ENCODE measurements around the gene TMEM150B. TPM values are rescaled to one million over a fixed set of nuclear protein-coding genes. Genes with fewer than 3 reads are reported as not detected.

The TMEM150B gene
- total and polyA plus RNA-seq, 10 donors, result 1.7 to 34.1 (median 7.8) TPM

DNA sequence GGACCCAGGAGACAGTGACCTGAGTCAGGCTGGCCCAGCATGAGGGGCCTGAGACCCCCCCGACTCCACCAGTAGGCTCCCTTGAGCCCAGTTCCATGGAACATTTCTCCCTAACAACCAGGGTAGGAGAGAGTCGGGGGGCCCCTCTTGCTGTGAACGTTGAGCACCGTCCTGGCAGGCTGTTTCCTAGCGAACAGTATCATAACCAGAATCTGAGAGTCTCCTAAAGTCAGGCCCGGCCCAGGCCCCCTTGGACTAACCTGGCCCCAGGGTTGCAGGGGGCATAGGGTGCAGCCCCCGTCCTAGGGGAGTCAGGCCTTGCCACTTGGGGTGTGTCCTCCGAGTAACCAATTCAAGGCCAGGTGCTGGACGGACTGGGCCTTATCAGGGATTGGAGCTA is 13.7 kb downstream of the TMEM150B start:
- WGBS, 5 donors, result 73 to 90% (median 83%) methylated on average over 2 to 9 of the region's 9 CpGs

DNA sequence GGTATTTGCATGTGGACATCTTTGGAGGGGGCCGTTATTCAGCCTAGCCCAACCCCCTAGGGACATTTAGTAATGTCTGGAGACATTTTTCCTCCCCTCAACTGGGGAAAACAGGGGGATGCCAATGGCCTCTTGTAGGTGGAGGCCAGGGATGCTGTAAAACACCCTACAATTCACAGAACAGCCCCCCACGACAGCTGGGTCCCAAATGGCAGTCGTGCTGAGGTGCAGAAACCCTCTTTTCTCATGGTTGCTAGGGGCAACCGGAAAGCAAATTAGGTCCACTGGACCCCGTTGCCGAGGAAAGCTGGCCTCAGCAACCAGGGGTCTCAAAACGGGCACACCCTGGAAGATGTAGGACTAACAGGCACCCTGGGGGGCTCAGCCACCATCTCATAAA is 14.6 kb downstream of the TMEM150B start:
- intact Hi-C loops (cut with DNase I; ENCODE audit: low total_unique reads), result no loop called here
- no peak for DNase-seq
- H3K36me3 ChIP-seq, result peaks cover 0 to 16% (median 0%) of the 10 kb centered on the region in 6 donors
- WGBS, 5 donors, result 71 to 89% (median 81%) methylated on average over 7 of the region's 7 CpGs
- H3K27me3 ChIP-seq (replicated peaks in 1 of 7), result no peaks in the 10 kb centered on the region
- H3K4me1 ChIP-seq, result no peaks in the 10 kb centered on the region
- peaks cover 0 to 6% (median 0%) of the 10 kb centered on the region in 8 donors for H3K9me3 ChIP-seq
- TF ChIP-seq POLR2AphosphoS5 (IDR thresholded peaks at IDR 0.05) (no peak), POLR2A (IDR thresholded peaks at IDR 0.05) (no peak)
- TF ChIP-seq, protein P1, sequence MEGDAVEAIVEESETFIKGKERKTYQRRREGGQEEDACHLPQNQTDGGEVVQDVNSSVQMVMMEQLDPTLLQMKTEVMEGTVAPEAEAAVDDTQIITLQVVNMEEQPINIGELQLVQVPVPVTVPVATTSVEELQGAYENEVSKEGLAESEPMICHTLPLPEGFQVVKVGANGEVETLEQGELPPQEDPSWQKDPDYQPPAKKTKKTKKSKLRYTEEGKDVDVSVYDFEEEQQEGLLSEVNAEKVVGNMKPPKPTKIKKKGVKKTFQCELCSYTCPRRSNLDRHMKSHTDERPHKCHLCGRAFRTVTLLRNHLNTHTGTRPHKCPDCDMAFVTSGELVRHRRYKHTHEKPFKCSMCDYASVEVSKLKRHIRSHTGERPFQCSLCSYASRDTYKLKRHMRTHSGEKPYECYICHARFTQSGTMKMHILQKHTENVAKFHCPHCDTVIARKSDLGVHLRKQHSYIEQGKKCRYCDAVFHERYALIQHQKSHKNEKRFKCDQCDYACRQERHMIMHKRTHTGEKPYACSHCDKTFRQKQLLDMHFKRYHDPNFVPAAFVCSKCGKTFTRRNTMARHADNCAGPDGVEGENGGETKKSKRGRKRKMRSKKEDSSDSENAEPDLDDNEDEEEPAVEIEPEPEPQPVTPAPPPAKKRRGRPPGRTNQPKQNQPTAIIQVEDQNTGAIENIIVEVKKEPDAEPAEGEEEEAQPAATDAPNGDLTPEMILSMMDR (IDR thresholded peaks at IDR 0.05 in 8 of 11, conservative IDR thresholded peaks at IDR 0.05 in 3 of 11), result no peak
- H3K27ac ChIP-seq, result no peak overlapping the region
- no peak overlapping the region for H3K4me3 ChIP-seq

More for the DNA sequence above, 13.7 kb downstream of the TMEM150B start:
- no peak for TF ChIP-seq POLR2A (IDR thresholded peaks at IDR 0.05)
- no peak for TF ChIP-seq POLR2AphosphoS5 (IDR thresholded peaks at IDR 0.05)
- TF ChIP-seq, protein P1 (IDR thresholded peaks at IDR 0.05 in 8 of 11, conservative IDR thresholded peaks at IDR 0.05 in 3 of 11), result no peak
- Histone ChIP-seq H3K36me3 (peaks cover 0 to 12% (median 0%) of the 10 kb centered on the region in 6 donors), H3K4me3 (no peak overlapping the region), H3K27me3 (replicated peaks in 1 of 7) (no peaks in the 10 kb centered on the region), H3K9me3 (peaks cover 0 to 6% (median 0%) of the 10 kb centered on the region in 8 donors), H3K4me1 (no peaks in the 10 kb centered on the region), H3K27ac (no peak overlapping the region)
- intact Hi-C loops (cut with DNase I; ENCODE audit: low total_unique reads), result no loop called here
- DNase-seq, result no peak

DNA sequence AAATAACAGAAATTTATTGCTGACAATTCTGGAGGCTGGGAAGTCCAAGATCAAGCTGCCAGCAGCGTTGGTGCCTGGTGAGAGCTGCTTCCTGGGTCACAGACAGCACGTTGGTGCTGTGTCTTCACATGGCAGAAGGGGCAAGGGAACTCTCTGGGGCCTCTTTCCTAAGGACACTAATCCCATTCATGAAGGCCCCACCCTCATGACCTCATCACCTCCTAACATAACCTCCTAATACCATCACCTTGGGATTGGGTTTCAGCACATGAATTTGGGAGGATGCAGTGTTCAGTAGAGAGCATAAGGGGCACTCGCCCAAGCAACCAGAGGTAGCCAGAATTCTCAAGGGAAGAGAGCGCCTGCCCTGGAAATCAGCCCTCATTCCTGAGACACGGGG is 15.7 kb downstream of the TMEM150B start:
- Histone ChIP-seq H3K27me3 (replicated peaks in 1 of 7) (no peaks in the 10 kb centered on the region), H3K36me3 (peaks cover 0 to 16% (median 0%) of the 10 kb centered on the region in 6 donors), H3K9me3 (peaks cover 0 to 6% (median 0%) of the 10 kb centered on the region in 8 donors), H3K27ac (no peak overlapping the region), H3K4me1 (no peaks in the 10 kb centered on the region), H3K4me3 (no peak overlapping the region)
- 80 to 99% (median 87%) methylated on average over 5 of the region's 5 CpGs for WGBS, 5 donors
- intact Hi-C loops (cut with DNase I; ENCODE audit: low total_unique reads), result no loop called here
- DNase-seq, result no peak
- TF ChIP-seq POLR2A (IDR thresholded peaks at IDR 0.05), result no peak
- no peak for TF ChIP-seq POLR2AphosphoS5 (IDR thresholded peaks at IDR 0.05)
- TF ChIP-seq, protein P1 (IDR thresholded peaks at IDR 0.05 in 8 of 11, conservative IDR thresholded peaks at IDR 0.05 in 3 of 11), result no peak

DNA sequence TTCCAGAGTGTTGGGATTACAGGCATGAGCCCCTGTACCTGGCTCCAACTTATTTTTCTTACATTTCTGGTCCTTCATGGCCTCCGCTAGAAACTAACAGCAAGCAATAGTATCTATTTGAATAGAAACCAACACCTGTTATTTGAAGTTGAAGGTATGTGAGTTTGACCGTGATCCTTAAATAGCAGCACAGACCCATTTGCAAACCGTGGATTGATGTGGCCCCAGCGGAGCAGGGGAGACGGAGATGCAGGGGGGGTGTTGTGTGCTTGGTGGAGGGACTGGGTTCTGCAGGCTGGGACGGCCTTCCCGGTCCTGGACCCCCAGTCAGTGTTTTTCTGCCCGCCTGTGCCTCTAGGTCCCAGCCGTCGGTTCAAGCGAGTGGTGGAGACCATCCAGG is 16.9 kb downstream of the TMEM150B start:
- intact Hi-C loops (cut with DNase I; ENCODE audit: low total_unique reads), result no loop called here
- Histone ChIP-seq H3K4me3 (no peak overlapping the region), H3K27me3 (replicated peaks in 1 of 7) (no peaks in the 10 kb centered on the region), H3K36me3 (peaks cover 0 to 16% (median 0%) of the 10 kb centered on the region in 6 donors), H3K4me1 (no peaks in the 10 kb centered on the region), H3K9me3 (peaks cover 0 to 6% (median 0%) of the 10 kb centered on the region in 8 donors), H3K27ac (no peak overlapping the region)
- 88 to 94% (median 88%) methylated on average over 7 to 11 of the region's 11 CpGs for WGBS, 5 donors
- TF ChIP-seq POLR2AphosphoS5 (IDR thresholded peaks at IDR 0.05) (no peak), POLR2A (IDR thresholded peaks at IDR 0.05) (no peak)
- TF ChIP-seq, protein P1 (IDR thresholded peaks at IDR 0.05 in 8 of 11, conservative IDR thresholded peaks at IDR 0.05 in 3 of 11), result no peak
- no peak for DNase-seq
